GM21717 (cell line): Measurements from ENCODE around the gene PDLIM3.
"Not testable (repeated sequence)": the region's sequence is repeated elsewhere in the genome, so short reads cannot be mapped to it uniquely, and the experiment has no call there.

Experiments
- ATAC-seq: cut with Tn5 transposase; IDR thresholded peaks from one replicate; pipeline ENCODE4 v1.9.1; 2021; ENCODE audit warnings: mild to moderate bottlenecking, moderate library complexity; ENCODE audit not compliant: unreplicated experiment

Gene PDLIM3, protein sequence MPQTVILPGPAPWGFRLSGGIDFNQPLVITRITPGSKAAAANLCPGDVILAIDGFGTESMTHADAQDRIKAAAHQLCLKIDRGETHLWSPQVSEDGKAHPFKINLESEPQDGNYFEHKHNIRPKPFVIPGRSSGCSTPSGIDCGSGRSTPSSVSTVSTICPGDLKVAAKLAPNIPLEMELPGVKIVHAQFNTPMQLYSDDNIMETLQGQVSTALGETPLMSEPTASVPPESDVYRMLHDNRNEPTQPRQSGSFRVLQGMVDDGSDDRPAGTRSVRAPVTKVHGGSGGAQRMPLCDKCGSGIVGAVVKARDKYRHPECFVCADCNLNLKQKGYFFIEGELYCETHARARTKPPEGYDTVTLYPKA

DNA sequence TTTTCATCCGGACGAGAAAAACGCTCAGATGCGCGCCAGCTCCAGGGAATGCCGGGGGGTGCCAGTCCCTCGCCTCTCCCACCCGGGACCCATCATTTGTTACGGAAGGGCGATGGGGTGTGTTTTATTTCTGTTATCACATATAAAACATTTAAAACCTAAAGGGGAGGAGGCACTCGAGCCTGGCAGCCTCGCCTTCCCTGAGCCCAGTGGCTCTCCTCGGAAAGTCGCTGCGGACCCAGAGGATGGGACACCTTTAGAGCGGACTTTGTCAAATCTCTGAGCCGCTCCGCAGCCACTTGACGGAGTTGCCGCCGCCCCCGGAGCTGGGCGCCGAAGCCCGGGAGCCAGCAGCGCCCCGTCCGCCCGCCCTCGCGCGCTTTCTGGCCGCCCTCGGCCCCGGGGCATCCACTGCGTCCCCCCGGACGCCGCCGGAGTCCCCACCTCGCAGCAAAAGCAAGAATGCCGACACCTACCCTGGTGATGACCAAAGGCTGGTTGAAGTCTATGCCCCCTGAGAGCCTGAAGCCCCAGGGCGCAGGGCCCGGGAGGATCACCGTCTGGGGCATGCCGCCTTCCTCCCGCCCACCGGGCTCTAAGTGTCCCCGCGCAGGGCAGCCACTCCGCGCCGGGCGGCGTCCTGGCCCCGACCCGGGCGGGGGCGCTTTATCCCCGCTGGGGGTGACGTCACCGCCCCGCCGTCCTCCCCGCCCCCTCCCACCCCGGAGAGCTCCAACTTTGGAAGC is at the start of gene PDLIM3:
Gene PDLIM3 (minus strand): TSS at position 642 of the 746 bp plus-strand sequence. CDS start 73 bp downstream, at position 569.
- no peak for ATAC-seq

- ATAC-seq: no peak
Observed at GRCh38 chr4:185583813-185584212, 48.5 kb upstream of the PDLIM3 start.

DNA sequence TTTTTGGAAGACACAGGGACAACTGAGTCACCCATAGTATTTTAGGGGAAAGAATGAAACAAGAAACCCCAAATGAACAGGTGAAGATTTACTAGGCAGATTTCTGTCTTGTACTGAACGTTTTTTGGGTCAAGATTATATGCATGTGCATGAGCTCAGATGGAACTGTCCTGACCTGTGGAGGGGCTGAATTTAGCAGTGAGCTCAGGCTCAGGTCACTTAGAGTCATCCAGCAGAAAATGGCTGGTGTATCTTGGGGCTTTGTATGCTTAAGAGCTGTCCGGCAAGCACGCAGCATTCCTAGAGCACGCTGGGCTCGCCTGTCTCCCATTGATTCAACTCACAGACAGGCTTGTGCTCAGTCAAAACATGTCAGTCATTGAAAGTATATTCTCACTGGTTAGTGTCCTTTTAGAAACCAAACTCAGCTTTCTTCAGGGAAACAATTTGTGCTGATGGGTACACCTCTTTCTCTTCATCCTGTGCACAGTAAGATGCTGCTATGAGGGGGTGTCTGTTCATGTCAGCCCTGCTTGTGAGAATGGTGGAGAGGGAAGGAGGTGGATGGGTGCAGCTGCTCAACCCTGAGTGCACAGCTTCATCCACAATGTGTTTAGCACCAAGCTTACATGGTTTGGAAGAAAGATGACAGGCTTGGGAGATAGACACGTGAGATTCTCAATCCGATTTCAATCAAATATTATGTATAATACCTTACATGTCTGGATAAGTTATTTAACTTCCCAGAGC is 47.5 kb upstream of the PDLIM3 start:
- ATAC-seq: no peak

DNA sequence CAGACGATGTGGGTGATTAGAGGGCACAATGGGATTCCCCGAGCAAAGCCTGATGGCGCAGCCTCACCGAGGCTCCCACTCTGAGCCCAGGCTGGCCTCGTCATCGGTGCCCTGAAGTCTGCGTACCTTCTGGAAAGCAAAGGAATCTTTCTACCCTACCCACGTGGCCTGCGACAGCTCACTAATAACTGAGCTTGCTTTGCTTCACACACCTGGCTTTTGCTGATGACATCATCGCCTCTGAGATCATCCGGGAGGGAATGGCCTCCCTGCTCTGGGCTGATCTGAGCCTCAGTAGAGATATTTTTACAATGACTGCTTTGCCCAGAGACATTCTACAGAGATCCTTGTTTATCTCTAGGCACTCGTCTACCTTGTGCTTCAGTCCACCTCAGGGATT is 45.4 kb upstream of the PDLIM3 start:
- ATAC-seq: no peak

- no peak for ATAC-seq
Observed at GRCh38 chr4:185578284-185578683, 43.0 kb upstream of the PDLIM3 start.

DNA sequence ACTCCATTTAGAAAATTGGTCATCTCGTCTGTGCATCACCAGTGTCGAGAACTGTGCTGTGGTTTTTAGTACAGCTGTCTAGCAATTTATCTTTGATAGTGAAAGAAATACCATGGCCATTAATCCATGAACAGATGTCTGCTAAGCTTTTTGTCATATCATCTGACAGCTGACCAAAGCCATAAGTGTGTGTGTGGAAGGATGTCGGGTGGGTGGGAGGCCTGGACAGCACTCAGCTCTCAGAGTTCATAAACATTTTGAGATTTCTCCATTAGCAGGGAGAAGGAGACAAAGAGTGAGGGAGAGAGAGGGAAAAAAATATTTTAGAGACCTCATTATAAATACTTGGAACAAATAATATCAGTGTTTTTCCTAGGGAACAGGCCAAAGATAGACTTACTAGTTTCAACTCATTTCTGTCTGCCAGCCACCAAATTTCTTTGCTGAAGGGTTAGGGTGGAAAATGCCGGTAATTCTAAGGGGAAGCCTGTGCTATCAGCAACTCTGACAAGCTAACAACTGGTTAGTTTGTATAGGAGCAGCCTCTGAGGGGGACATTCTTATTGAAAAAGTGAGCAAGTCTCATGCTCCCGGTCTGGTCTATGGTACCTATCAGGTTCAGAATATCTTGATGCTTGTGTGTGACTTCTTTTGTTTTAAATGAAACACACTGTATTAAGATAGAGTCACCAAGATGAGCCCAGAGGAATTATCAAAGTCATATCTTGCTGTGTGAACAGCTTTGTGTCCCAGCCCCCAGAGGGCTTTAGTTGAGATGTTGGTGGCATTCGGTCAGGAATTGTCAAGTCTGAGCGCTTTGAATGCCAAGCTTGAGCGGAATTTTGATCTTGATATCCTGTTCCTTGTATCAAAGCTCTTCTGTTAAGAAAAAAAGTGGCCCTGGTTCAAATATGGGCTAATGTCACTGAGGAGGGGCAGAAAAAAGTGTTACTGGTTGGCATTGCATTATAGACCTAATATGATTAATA is 41.9 kb upstream of the PDLIM3 start:
- no peak for ATAC-seq

- no peak for ATAC-seq
Observed at GRCh38 chr4:185576314-185576961, 41.1 kb upstream of the PDLIM3 start.

GRCh38 chr4:185573651-185574199 is 38.4 kb upstream of the PDLIM3 start:
- ATAC-seq: no peak

DNA sequence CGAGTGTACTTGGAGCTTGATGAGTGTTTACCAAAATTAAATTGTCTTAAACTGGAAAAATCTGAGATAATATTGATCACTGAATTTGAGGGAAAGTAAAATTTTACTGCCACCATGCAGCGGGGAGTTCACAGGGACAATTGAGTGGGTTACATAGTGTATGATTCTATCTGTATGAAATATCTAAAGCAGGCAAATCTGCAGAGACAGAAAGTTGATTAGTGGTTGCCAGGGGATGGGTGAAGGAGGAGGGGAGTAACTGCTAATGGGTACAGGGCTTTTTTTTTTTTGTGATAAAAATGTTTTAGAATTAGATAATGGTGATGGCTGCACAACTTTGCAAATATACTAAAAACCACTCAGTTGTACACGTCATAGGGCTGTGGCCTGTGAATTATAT is 35.4 kb upstream of the PDLIM3 start:
- no peak for ATAC-seq

- ATAC-seq: no peak
Observed at GRCh38 chr4:185567381-185568376, 32.4 kb upstream of the PDLIM3 start.

- no peak for ATAC-seq
Observed at GRCh38 chr4:185566972-185567371, 31.7 kb upstream of the PDLIM3 start.

- ATAC-seq: no peak
Observed at GRCh38 chr4:185566425-185566824, 31.1 kb upstream of the PDLIM3 start.

DNA sequence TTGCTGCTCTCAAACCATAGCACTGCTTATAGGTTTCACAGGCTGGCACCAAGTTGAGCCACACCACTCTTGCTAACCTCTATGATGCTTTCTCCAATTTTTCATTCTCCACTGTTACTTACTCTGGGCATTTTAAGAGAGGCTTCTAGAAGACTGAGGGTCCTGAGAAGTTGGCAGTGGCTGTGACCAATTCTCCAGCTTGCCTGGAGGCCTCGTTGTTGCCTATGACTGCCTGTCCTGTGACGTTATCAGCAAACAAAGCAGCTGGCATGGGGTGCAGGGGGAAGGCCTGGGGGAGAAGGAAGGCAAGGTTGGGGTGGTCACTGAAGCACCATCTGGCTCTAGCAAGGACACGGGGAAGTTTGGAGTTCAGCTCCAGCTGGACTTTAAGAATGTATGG is 30.4 kb upstream of the PDLIM3 start:
- no peak for ATAC-seq

DNA sequence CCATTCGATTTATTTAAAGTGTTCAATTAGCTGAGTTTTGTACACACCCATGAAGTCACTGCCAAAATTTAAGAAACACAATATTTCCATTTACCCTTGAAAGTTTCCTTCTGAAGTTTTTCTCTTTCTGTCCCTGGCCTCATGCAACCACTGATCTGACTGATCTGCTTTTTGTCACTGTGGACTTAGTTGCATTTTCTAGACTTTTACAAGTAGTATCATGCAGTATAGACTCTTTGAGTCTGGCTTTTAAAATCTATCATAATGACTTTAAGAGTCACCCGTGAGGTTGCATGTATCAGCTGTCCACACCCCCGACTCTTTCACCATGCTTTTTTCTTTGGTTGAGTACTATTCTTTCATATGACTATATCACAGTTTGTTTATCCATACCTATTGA is 29.0 kb upstream of the PDLIM3 start:
- ATAC-seq: no peak

DNA sequence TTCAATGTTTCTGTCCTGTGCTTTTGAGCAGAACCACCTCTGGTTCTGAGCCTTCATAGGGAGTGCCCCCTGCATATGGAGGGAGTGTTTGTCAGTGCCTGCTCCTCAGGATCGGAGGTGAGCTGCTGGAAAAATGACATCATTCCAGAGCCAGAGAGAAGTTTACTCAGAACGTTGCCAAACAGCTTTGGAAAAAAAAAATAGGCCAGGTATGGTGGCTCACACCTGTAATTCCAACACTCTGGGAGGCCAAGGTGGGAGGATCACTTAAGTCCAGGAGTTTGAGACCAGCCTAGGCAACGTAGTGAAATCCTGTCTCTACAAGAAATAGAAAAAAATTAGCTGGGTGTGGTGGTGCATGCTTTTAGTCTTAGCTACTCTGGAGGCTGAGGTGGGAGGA is 27.2 kb upstream of the PDLIM3 start:
- no peak for ATAC-seq

DNA sequence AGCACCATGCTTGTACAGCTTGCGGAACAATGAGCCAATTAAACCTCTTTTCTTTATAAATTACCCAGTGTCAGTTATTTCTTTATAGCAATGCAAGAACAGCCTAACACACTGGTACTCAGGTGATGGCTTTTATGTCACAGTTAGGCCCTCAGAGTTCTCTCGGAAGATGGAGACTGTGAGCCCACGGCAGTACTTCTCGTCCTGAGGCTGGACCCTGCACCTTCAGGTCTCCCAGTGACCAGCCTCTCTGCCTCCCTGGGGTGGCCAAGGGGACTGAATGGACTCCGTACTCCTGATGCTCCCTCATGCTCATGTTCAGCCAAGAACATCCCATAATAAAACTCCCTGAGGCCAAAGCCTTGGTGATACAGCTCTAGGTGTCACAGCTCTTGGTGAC is 25.0 kb upstream of the PDLIM3 start:
- no peak for ATAC-seq

DNA sequence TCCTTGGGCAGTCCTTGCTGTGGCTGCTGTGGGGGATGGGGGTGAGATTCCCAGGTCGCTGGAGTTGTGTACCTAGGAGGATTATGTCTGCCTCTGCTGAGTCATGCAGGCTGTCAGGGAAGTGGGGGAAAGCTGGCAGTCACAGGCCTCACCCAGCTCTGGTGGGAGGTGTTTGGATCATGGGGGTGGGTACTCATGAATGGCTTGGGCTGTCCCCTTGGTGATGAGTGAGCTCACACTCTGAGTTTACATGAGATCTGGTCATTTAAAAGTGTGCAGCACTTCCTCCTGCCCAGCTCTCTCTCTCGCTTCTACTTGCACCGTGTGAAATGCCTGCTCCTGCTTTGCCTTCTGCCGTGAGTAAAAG is 24.6 kb upstream of the PDLIM3 start:
- no peak for ATAC-seq

- ATAC-seq: not testable (repeated sequence)
Observed at GRCh38 chr4:185559251-185559914, 24.1 kb upstream of the PDLIM3 start.
